K562 (cell line): ENCODE data around the gene RNF151. TPM values are rescaled to one million over a fixed set of nuclear protein-coding genes. Genes with fewer than 3 reads are reported as not detected.

Source experiments
- ATAC-seq: fragments of 200-7000 bp; cut with Tn5 transposase; 3 replicates; pipeline ENCODE4 v1.9.1; 2020; ENCODE audit warnings: moderate library complexity
- BruUV-seq: library from RNA; stranded (reverse); fragments of 400-500 nt; replicated peaks from 2 replicates; lab custom pipeline; 2021; lab: Mats Ljungman, UMichigan
- CTCF ChIA-PET: fragments of 300-600 bp; formaldehyde crosslinking; extraction: SDS; loops from one replicate; lab custom pipeline; 2021; ENCODE audit warnings: low intra/inter-chr PET ratio; lab: Yijun Ruan, JAX
- POLR2A ChIA-PET: fragments of 300-600, 350-650 bp; sonication (Branson Sonifier 250); formaldehyde crosslinking; extraction: SDS; loops from one replicate; lab custom pipeline; 2021; ENCODE audit warnings: antibody characterized with exemption, inconsistent platforms; lab: Yijun Ruan, JAX
- DNase-seq, 4 experiments: peaks; one replicate each; pipeline versions ENCODE4 v3.0.0 to v3.0.0-alpha.2; 2011 to 2018; ENCODE audit warnings: low spot score in 3 of 4, mixed read lengths in 3 of 4; ENCODE audit errors: extremely low read depth in 1 of 4
- FAIRE-seq: peaks from 2 replicates; lab custom pipeline; 2011; peaks lifted over from hg19 to GRCh38; lab: Jason Lieb, UNC
- H2AFZ ChIP-seq: 2 replicates; pipeline ENCODE4 v1.6.0; 2011; ENCODE audit warnings: low read depth, low read length, control low read depth, inconsistent platforms
- H3K27ac ChIP-seq: fragments of 200-600 bp; 3 replicates; pipeline ENCODE4 v1.8.0; 2011; ENCODE audit warnings: low read depth, mild to moderate bottlenecking, control low read depth, inconsistent platforms, low read length, moderate library complexity, mixed read lengths; ENCODE audit errors: extremely low read depth
- H3K27me3 ChIP-seq, 2 experiments: fragments of 300-600 bp in 1 of 2; 2 replicates in 1 of 2; 3 replicates in 1 of 2; pipeline versions ENCODE4 v1.6.0 to v1.8.0; 2011; ENCODE audit warnings: inconsistent platforms in 2 of 2, low read length in 2 of 2, mild to moderate bottlenecking in 1 of 2, mixed read lengths in 1 of 2, moderate library complexity in 1 of 2; ENCODE audit not compliant: control insufficient read depth in 2 of 2, insufficient read depth in 2 of 2
- H3K36me3 ChIP-seq: fragments of 300-600 bp; 3 replicates; pipeline ENCODE4 v1.8.0; 2011; ENCODE audit warnings: mild to moderate bottlenecking, low read length, inconsistent platforms; ENCODE audit not compliant: control insufficient read depth, insufficient read depth
- H3K4me1 ChIP-seq, 2 experiments: fragments of 200-600 bp in 1 of 2; replicated peaks in 1 of 2; 2 replicates in 1 of 2; 3 replicates in 1 of 2; pipeline versions ENCODE4 v1.5.1 to v1.8.0; 2011; ENCODE audit warnings: inconsistent platforms in 2 of 2, low read length in 2 of 2, mild to moderate bottlenecking in 1 of 2, mixed read lengths in 1 of 2, moderate library complexity in 1 of 2; ENCODE audit not compliant: control insufficient read depth in 2 of 2, insufficient read depth in 2 of 2
- H3K4me2 ChIP-seq: 2 replicates; pipeline ENCODE4 v1.6.1; 2011; ENCODE audit warnings: low read length, control low read depth, inconsistent platforms, mixed read lengths; ENCODE audit not compliant: insufficient read depth
- H3K4me3 ChIP-seq: fragments of 200-600 bp; sonication (generic), shearing (Covaris generic); 2 replicates; pipeline ENCODE4 v1.5.1; 2016; ENCODE audit warnings: control low read depth, inconsistent platforms
- H3K79me2 ChIP-seq: fragments of 200-600 bp; 3 replicates; pipeline ENCODE4 v1.8.0; 2011; ENCODE audit warnings: low read length, inconsistent platforms; ENCODE audit not compliant: control insufficient read depth, insufficient read depth
- H3K9ac ChIP-seq, 2 experiments: 2 replicates each; pipeline versions ENCODE4 v1.6.0 to v1.6.1; 2011; ENCODE audit warnings: low read depth in 2 of 2, low read length in 2 of 2, control low read depth in 1 of 2, inconsistent platforms in 1 of 2, mild to moderate bottlenecking in 1 of 2, mixed read lengths in 1 of 2; ENCODE audit not compliant: insufficient read depth in 1 of 2
- H3K9me1 ChIP-seq: one replicate; pipeline ENCODE4 v1.6.0; 2011; ENCODE audit warnings: inconsistent platforms, mild to moderate bottlenecking, low read length, moderate library complexity; ENCODE audit not compliant: control insufficient read depth, insufficient read depth
- H3K9me3 ChIP-seq: replicated peaks from 2 replicates; pipeline ENCODE4 v1.5.1; 2011; ENCODE audit warnings: low read depth, low read length, inconsistent platforms; ENCODE audit not compliant: control insufficient read depth, insufficient read depth
- H4K20me1 ChIP-seq: replicated peaks from 2 replicates; pipeline ENCODE4 v1.6.1; 2011; ENCODE audit warnings: low read length, inconsistent platforms, mixed read lengths; ENCODE audit not compliant: control insufficient read depth, insufficient read depth
- whole genome bisulfite sequencing: fragments of 100-300 bp; shearing (Covaris generic); methylation state at CpG from one replicate; pipeline ENCODE4 v1.1.6; 2016; ENCODE audit warnings: low coverage, mixed read lengths; ENCODE audit not compliant: insufficient coverage; ENCODE audit errors: missing lambda C conversion rate; 5-methylcytosine and 5-hydroxymethylcytosine counted together
- in situ Hi-C: fragments of 300-500 bp; cut with MboI; formaldehyde crosslinking; loops from 4 replicates; pipeline ENCODE4 v1.15.0; 2018; ENCODE audit warnings: inconsistent platforms, mixed read lengths
- intact Hi-C: fragments of 100-400 bp; cut with micrococcal nuclease; formaldehyde crosslinking; loops from 2 replicates; pipeline ENCODE4 v1.14.2; 2022
- polyA plus RNA-seq, 8 experiments: library from polyadenylated mRNA; depleted of rRNA in 4 of 8; stranded (reverse) in 5 of 8; unstranded in 3 of 8; fragments of >200 nt; fragmentation: Nextera tagmentation in 2 of 8; fragmentation: Illumina TruSeq in 1 of 8; extraction: Ambion mirVana in 2 of 8; extraction: Trizol in 1 of 8; gene quantifications; 2 replicates each; pipeline versions ENCODE4 v1.2.1 to v1.2.3, GENCODE V29; 2011 to 2014; ENCODE audit warnings: inconsistent platforms in 1 of 8, missing spikeins in 1 of 8
- total RNA-seq, 7 experiments: library from RNA; depleted of rRNA in 6 of 7; stranded (reverse); fragments of >200 nt in 6 of 7; fragmentation: Illumina TruSeq in 2 of 7; extraction: Trizol in 2 of 7; gene quantifications; 2 replicates each; pipeline versions ENCODE4 v1.2.1 to v1.2.3, GENCODE V29; 2011 to 2021; ENCODE audit warnings: low replicate concordance in 1 of 7
- TF ChIP-seq, protein P1 (sequence below), 2 experiments: fragments of 200-800 bp in 1 of 2; sonication (Bioruptor generic) in 1 of 2; sonication (generic) in 1 of 2; formaldehyde crosslinking in 1 of 2; IDR thresholded peaks in 1 of 2; conservative IDR thresholded peaks in 1 of 2; 2 replicates each; pipeline versions ENCODE4 v1.5.0 to v1.6.1; 2016 to 2020; ENCODE audit warnings: missing compliant biosample characterization in 1 of 2, missing genetic modification characterization in 1 of 2, missing genetic modification reagents in 1 of 2
- TF ChIP-seq, protein P2 (sequence below): fragments of 200-600 bp; sonication (generic); IDR thresholded peaks from one replicate; pipeline ENCODE4 v1.6.1; 2012; ENCODE audit warnings: mild to moderate bottlenecking, low read depth, low read length, inconsistent platforms

Gene RNF151
- total and polyA plus RNA-seq, 9 of the 15 experiments (the other 6 are each of a cell fraction or from before 2014, with no cell fraction given): not detected

DNA sequence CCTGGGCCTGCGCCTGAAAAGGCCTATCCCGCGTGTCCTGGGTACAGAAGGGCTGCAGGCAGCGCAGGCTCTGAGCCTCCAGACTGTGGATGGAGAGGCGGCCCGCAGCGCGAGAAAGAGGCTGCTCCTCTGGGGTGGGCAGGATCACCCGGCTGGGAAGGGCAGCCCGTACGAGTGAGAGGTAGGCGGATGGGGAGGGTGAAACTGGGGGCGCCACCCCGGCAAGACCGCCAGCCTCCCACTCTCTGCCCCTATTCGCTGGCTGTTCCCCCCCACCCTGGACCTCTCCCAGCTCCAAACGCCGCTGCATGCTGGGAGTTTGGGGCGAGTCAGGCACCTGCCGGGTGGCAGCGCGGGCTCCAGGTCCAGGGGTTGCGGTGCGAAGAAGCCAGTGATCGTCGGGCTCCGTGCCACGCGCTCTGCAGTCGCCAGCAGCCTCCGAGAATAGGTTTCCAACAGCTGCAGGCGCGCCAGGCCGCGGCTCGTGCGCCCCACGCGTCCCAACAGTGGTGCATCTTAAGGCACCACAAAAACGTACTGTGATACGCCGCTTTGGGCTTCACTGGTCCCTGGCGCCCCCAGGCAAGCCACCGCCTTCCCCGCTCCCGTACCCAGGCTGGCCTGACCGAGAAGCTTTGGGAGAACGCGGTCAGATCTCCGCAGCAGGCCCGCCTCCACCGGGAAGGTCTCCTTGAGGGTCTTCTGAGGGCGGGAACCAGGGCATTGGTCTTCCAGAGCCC lies 13.5 kb downstream of the RNF151 start:
- BruUV-seq: no TSS peak
- 89% methylated on average over 32 of the region's 53 CpGs for WGBS
- in situ Hi-C loops: no loop called here
- ATAC-seq (no peak), FAIRE-seq (no peak), DNase-seq (peak in 1 of 4 experiments; percentile 10)
- peaks cover 8% of the 10 kb centered on the region for H3K79me2 ChIP-seq
- no peaks in the 10 kb centered on the region for H3K27me3 ChIP-seq
- ChIA-PET POLR2A (interaction anchor here (0.9 to 10.2 kb wide), 2 partner anchors 8 to 14 kb away, joined by 4 to 103 read pairs; partner anchors contain the start of genes RNF151, RPS2 and TBL3), CTCF (no interaction called here)
- H2AFZ ChIP-seq: no peak overlapping the region
- peaks cover 2 to 84% of the 10 kb centered on the region in 2 experiments; a peak in 4 of 5 replicates for H3K4me1 ChIP-seq
- peaks cover 44% of the 10 kb centered on the region; the same call in 2 of the 3 replicates for H3K36me3 ChIP-seq
- intact Hi-C loops: no loop called here
- H3K4me3 ChIP-seq: no peak overlapping the region
- H3K9me3 ChIP-seq: no peaks in the 10 kb centered on the region
- no peaks in the 10 kb centered on the region for H4K20me1 ChIP-seq
- no peak overlapping the region for H3K27ac ChIP-seq
- no peak overlapping the region; a peak in 1 of 4 replicates for H3K9ac ChIP-seq
- no peak overlapping the region for H3K4me2 ChIP-seq
- no peaks in the 10 kb centered on the region for H3K9me1 ChIP-seq
- TF ChIP-seq, protein P1, sequence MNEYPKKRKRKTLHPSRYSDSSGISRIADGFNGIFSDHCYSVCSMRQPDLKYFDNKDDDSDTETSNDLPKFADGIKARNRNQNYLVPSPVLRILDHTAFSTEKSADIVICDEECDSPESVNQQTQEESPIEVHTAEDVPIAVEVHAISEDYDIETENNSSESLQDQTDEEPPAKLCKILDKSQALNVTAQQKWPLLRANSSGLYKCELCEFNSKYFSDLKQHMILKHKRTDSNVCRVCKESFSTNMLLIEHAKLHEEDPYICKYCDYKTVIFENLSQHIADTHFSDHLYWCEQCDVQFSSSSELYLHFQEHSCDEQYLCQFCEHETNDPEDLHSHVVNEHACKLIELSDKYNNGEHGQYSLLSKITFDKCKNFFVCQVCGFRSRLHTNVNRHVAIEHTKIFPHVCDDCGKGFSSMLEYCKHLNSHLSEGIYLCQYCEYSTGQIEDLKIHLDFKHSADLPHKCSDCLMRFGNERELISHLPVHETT (CRISPR knock-in tag; conservative IDR thresholded peaks at IDR 0.05 in 1 of 2, IDR thresholded peaks at IDR 0.05 in 1 of 2): no peak
- TF ChIP-seq, protein P2, sequence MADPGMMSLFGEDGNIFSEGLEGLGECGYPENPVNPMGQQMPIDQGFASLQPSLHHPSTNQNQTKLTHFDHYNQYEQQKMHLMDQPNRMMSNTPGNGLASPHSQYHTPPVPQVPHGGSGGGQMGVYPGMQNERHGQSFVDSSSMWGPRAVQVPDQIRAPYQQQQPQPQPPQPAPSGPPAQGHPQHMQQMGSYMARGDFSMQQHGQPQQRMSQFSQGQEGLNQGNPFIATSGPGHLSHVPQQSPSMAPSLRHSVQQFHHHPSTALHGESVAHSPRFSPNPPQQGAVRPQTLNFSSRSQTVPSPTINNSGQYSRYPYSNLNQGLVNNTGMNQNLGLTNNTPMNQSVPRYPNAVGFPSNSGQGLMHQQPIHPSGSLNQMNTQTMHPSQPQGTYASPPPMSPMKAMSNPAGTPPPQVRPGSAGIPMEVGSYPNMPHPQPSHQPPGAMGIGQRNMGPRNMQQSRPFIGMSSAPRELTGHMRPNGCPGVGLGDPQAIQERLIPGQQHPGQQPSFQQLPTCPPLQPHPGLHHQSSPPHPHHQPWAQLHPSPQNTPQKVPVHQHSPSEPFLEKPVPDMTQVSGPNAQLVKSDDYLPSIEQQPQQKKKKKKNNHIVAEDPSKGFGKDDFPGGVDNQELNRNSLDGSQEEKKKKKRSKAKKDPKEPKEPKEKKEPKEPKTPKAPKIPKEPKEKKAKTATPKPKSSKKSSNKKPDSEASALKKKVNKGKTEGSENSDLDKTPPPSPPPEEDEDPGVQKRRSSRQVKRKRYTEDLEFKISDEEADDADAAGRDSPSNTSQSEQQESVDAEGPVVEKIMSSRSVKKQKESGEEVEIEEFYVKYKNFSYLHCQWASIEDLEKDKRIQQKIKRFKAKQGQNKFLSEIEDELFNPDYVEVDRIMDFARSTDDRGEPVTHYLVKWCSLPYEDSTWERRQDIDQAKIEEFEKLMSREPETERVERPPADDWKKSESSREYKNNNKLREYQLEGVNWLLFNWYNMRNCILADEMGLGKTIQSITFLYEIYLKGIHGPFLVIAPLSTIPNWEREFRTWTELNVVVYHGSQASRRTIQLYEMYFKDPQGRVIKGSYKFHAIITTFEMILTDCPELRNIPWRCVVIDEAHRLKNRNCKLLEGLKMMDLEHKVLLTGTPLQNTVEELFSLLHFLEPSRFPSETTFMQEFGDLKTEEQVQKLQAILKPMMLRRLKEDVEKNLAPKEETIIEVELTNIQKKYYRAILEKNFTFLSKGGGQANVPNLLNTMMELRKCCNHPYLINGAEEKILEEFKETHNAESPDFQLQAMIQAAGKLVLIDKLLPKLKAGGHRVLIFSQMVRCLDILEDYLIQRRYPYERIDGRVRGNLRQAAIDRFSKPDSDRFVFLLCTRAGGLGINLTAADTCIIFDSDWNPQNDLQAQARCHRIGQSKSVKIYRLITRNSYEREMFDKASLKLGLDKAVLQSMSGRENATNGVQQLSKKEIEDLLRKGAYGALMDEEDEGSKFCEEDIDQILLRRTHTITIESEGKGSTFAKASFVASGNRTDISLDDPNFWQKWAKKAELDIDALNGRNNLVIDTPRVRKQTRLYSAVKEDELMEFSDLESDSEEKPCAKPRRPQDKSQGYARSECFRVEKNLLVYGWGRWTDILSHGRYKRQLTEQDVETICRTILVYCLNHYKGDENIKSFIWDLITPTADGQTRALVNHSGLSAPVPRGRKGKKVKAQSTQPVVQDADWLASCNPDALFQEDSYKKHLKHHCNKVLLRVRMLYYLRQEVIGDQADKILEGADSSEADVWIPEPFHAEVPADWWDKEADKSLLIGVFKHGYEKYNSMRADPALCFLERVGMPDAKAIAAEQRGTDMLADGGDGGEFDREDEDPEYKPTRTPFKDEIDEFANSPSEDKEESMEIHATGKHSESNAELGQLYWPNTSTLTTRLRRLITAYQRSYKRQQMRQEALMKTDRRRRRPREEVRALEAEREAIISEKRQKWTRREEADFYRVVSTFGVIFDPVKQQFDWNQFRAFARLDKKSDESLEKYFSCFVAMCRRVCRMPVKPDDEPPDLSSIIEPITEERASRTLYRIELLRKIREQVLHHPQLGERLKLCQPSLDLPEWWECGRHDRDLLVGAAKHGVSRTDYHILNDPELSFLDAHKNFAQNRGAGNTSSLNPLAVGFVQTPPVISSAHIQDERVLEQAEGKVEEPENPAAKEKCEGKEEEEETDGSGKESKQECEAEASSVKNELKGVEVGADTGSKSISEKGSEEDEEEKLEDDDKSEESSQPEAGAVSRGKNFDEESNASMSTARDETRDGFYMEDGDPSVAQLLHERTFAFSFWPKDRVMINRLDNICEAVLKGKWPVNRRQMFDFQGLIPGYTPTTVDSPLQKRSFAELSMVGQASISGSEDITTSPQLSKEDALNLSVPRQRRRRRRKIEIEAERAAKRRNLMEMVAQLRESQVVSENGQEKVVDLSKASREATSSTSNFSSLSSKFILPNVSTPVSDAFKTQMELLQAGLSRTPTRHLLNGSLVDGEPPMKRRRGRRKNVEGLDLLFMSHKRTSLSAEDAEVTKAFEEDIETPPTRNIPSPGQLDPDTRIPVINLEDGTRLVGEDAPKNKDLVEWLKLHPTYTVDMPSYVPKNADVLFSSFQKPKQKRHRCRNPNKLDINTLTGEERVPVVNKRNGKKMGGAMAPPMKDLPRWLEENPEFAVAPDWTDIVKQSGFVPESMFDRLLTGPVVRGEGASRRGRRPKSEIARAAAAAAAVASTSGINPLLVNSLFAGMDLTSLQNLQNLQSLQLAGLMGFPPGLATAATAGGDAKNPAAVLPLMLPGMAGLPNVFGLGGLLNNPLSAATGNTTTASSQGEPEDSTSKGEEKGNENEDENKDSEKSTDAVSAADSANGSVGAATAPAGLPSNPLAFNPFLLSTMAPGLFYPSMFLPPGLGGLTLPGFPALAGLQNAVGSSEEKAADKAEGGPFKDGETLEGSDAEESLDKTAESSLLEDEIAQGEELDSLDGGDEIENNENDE: no peak
